SK-N-SH (cell line): ENCODE results near the gene TMEM87A. TPM values are rescaled to one million over a fixed set of nuclear protein-coding genes. Genes with fewer than 3 reads are reported as not detected.

Experiments
- CTCF ChIA-PET: fragments of 300-600, 350-600 bp; formaldehyde crosslinking; extraction: SDS; loops from one replicate; lab custom pipeline; 2021; lab: Yijun Ruan, JAX
- POLR2A ChIA-PET: fragments of 350-600 bp; sonication (Branson Sonifier 250); formaldehyde crosslinking; extraction: SDS; loops from one replicate; lab custom pipeline; 2020; ENCODE audit warnings: antibody characterized with exemption, inconsistent platforms; lab: Yijun Ruan, JAX
- DNase-seq: peaks from one replicate; pipeline ENCODE4 v3.0.0; 2012
- H2AFZ ChIP-seq: fragments of 200-600 bp; sonication (generic); 2 replicates; pipeline ENCODE4 v1.8.1; 2016; ENCODE audit warnings: antibody characterized with exemption, mild to moderate bottlenecking, low read depth
- H3F3A ChIP-seq: fragments of 200-600 bp; sonication (generic); replicated peaks from 2 replicates; pipeline ENCODE3; 2016; ENCODE audit warnings: antibody characterized with exemption, mild to moderate bottlenecking; ENCODE audit not compliant: insufficient read depth
- H3K27ac ChIP-seq, 2 experiments: fragments of 200-500 bp in 1 of 2; fragments of 200-600 bp in 1 of 2; sonication (Bioruptor generic) in 1 of 2; sonication (generic), shearing (Covaris generic) in 1 of 2; 2 replicates each; pipeline versions ENCODE4 v1.5.1 to v1.6.1; 2014 to 2016; ENCODE audit warnings: low read depth in 2 of 2, inconsistent platforms in 1 of 2, low read length in 1 of 2, mild to moderate bottlenecking in 1 of 2, mixed read lengths in 1 of 2
- H3K27me3 ChIP-seq: fragments of 200-600 bp; sonication (generic), shearing (Covaris generic); 2 replicates; pipeline ENCODE4 v1.6.1; 2016; ENCODE audit warnings: mixed run types; ENCODE audit not compliant: insufficient read depth
- H3K36me3 ChIP-seq, 2 experiments: fragments of 200-500 bp in 1 of 2; fragments of 200-600 bp in 1 of 2; sonication (Bioruptor generic) in 1 of 2; sonication (generic) in 1 of 2; replicated peaks in 1 of 2; 2 replicates each; pipeline versions ENCODE3 to v1.5.1; 2014 to 2016; ENCODE audit warnings: low read length in 1 of 2, mild to moderate bottlenecking in 1 of 2; ENCODE audit not compliant: insufficient read depth in 2 of 2, control insufficient read depth in 1 of 2
- H3K4me1 ChIP-seq, 2 experiments: fragments of 200-500 bp in 1 of 2; fragments of 200-600 bp in 1 of 2; sonication (Bioruptor generic) in 1 of 2; sonication (generic), shearing (Covaris generic) in 1 of 2; 2 replicates each; pipeline versions ENCODE4 v1.5.1 to v1.6.1; 2014 to 2016; ENCODE audit warnings: low read depth in 1 of 2, low read length in 1 of 2, mixed run types in 1 of 2; ENCODE audit not compliant: insufficient read depth in 2 of 2, control insufficient read depth in 1 of 2
- H3K4me2 ChIP-seq: fragments of 200-600 bp; sonication (generic), shearing (Covaris generic); 2 replicates; pipeline ENCODE4 v1.6.1; 2017; ENCODE audit warnings: mixed run types
- H3K4me3 ChIP-seq, 2 experiments: fragments of 200-500 bp in 1 of 2; fragments of 200-600 bp in 1 of 2; sonication (Bioruptor generic) in 1 of 2; sonication (generic), shearing (Covaris generic) in 1 of 2; 2 replicates each; pipeline versions ENCODE4 v1.5.1 to v1.8.1; 2014 to 2016; ENCODE audit warnings: low read depth in 2 of 2, inconsistent platforms in 1 of 2, low read length in 1 of 2, mild to moderate bottlenecking in 1 of 2, mixed read lengths in 1 of 2, moderate library complexity in 1 of 2
- H3K79me2 ChIP-seq: fragments of 200-600 bp; sonication (generic); 2 replicates; pipeline ENCODE4 v1.8.1; 2017; ENCODE audit warnings: mild to moderate bottlenecking; ENCODE audit not compliant: insufficient read depth
- H3K9ac ChIP-seq: fragments of 200-600 bp; sonication (generic); 2 replicates; pipeline ENCODE4 v1.6.1; 2017; ENCODE audit warnings: mixed run types
- H3K9me2 ChIP-seq: fragments of 200-600 bp; sonication (generic); 2 replicates; pipeline ENCODE4 v1.6.1; 2017; ENCODE audit warnings: mixed run types
- H3K9me3 ChIP-seq: fragments of 200-600 bp; sonication (generic); 2 replicates; pipeline ENCODE4 v1.6.1; 2017; ENCODE audit warnings: mixed run types, mild to moderate bottlenecking, moderate library complexity
- H4K20me1 ChIP-seq: fragments of 200-600 bp; sonication (generic); 2 replicates; pipeline ENCODE4 v1.6.1; 2017; ENCODE audit warnings: mild to moderate bottlenecking, mixed run types; ENCODE audit not compliant: insufficient read depth
- CHD2 ChIP-seq: fragments of 150-350 bp; IDR thresholded peaks from 2 replicates; pipeline ENCODE4 v1.6.1; 2018; ENCODE audit warnings: low read length; ENCODE audit not compliant: partially characterized antibody
- EP300 ChIP-seq, 2 experiments: IDR thresholded peaks; 2 replicates each; pipeline versions ENCODE4 v1.4.0 to v1.6.1; 2012; ENCODE audit warnings: borderline replicate concordance in 1 of 2, low read depth in 1 of 2, low read length in 1 of 2
- EZH2phosphoT487 ChIP-seq: fragments of 200-600 bp; sonication (generic); IDR thresholded peaks from 2 replicates; pipeline ENCODE4 v1.6.1; 2017; ENCODE audit warnings: low read depth, mixed run types, mild to moderate bottlenecking, antibody characterized with exemption, moderate library complexity, borderline replicate concordance
- FOXM1 ChIP-seq: IDR thresholded peaks from 2 replicates; pipeline ENCODE4 v1.4.0; 2012; ENCODE audit warnings: low read depth, mild to moderate bottlenecking
- JUND ChIP-seq: IDR thresholded peaks from 2 replicates; pipeline ENCODE4 v1.4.0; 2012
- MEF2A ChIP-seq: IDR thresholded peaks from 2 replicates; pipeline ENCODE4 v1.4.0; 2012; ENCODE audit warnings: low read depth, borderline replicate concordance
- MXI1 ChIP-seq: IDR thresholded peaks from 2 replicates; pipeline ENCODE4 v1.6.1; 2012; ENCODE audit warnings: mild to moderate bottlenecking, low read depth, low read length, improper control_type of control experiment
- NFIC ChIP-seq: IDR thresholded peaks from 2 replicates; pipeline ENCODE4 v1.4.0; 2012; ENCODE audit warnings: borderline replicate concordance
- POLR2AphosphoS5 ChIP-seq: IDR thresholded peaks from 2 replicates; pipeline ENCODE4 v1.6.1; 2012; ENCODE audit warnings: low read depth, low read length
- RCOR1 ChIP-seq: fragments of 150-350 bp; IDR thresholded peaks from 2 replicates; pipeline ENCODE4 v1.6.1; 2017; ENCODE audit warnings: antibody characterized with exemption, low read length
- RFX5 ChIP-seq: IDR thresholded peaks from 2 replicates; pipeline ENCODE4 v1.6.1; 2012; ENCODE audit warnings: mild to moderate bottlenecking, improper control_type of control experiment, low read length
- TAF1 ChIP-seq: IDR thresholded peaks from 2 replicates; pipeline ENCODE4 v1.6.1; 2012; ENCODE audit warnings: low read depth, mild to moderate bottlenecking, low read length, moderate library complexity, borderline replicate concordance
- TCF12 ChIP-seq: IDR thresholded peaks from 2 replicates; pipeline ENCODE4 v1.4.0; 2012
- TEAD4 ChIP-seq: IDR thresholded peaks from 2 replicates; pipeline ENCODE4 v1.4.0; 2012; ENCODE audit warnings: mild to moderate bottlenecking, borderline replicate concordance; ENCODE audit not compliant: insufficient read depth
- YY1 ChIP-seq: IDR thresholded peaks from 2 replicates; pipeline ENCODE4 v1.4.0; 2012; ENCODE audit warnings: low read depth, mild to moderate bottlenecking
- WGBS: methylation state at CpG from one replicate; pipeline ENCODE4 v1.1.6; 2017; ENCODE audit warnings: low lambda C conversion rate; 5-methylcytosine and 5-hydroxymethylcytosine counted together
- polyA plus RNA-seq, 3 experiments: library from polyadenylated mRNA; depleted of rRNA; stranded (reverse); fragments of >200 nt; gene quantifications; 2 replicates each; pipeline ENCODE4 v1.2.3, GENCODE V29; 2012
- TF ChIP-seq, protein P1 (sequence below): fragments of 150-350 bp; IDR thresholded peaks from 2 replicates; pipeline ENCODE4 v1.6.1; 2016; ENCODE audit warnings: mild to moderate bottlenecking, low read depth, low read length
- TF ChIP-seq, protein P2 (sequence below): IDR thresholded peaks from 2 replicates; pipeline ENCODE4 v1.4.0; 2012; ENCODE audit warnings: low read depth, borderline replicate concordance
- TF ChIP-seq, protein P3 (sequence below): IDR thresholded peaks from 2 replicates; pipeline ENCODE4; 2012
- TF ChIP-seq, protein P4 (sequence below): IDR thresholded peaks from 2 replicates; pipeline ENCODE4 v1.4.0; 2012; ENCODE audit warnings: low read depth
- TF ChIP-seq, protein P5 (sequence below): IDR thresholded peaks from 2 replicates; pipeline ENCODE4 v1.4.0; 2012; ENCODE audit warnings: low read depth, borderline replicate concordance

The TMEM87A gene
- polyA plus RNA-seq, 1 of the 3 experiments (the other 2 are of a cell fraction): 20.8 TPM

DNA sequence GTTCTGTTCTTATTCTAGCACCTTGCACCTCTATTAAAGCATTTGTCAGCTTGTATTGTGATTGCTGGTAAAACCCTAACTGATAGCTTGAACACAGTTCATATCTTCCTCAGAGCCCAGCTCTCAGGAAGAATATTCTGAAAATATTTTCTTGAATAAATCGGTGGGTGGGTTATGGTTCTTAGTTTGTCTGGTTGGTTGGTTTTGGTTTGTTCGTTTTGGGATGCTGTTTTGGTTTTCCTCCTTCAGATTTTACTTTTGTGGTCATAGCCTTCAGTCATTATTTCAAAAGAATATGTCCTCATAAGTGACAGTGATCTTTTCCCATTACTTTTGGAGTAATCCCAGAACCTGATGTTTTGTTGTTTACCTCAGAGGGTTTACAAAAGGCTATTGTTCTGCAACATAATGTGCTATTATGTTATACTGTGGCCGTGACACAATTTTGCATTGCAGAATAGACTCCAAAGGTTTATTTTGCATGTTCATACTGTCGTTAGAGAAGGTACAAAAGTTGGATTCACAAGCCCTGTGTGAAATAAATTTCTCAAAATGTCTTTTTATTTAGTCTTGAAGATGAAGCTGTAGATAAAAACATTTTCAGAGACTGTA, 2.7 kb upstream of the TMEM87A start:
- Histone ChIP-seq H3K27me3 (no peaks in the 10 kb centered on the region), H3K9me3 (no peaks in the 10 kb centered on the region), H3K36me3 (peaks cover 18 to 29% of the 10 kb centered on the region in 2 experiments), H4K20me1 (peaks cover 5% of the 10 kb centered on the region; the same call in 1 of the 2 replicates), H3K79me2 (peaks cover 41% of the 10 kb centered on the region), H3K4me1 (peaks cover 7 to 18% of the 10 kb centered on the region in 2 experiments; a peak in 3 of 4 replicates), H3K9ac (peak overlapping the region; percentile 94; the same call in 1 of the 2 replicates), H2AFZ (peak overlapping the region; percentile 57), H3F3A (peaks cover 25% of the 10 kb centered on the region), H3K4me2 (peak overlapping the region; percentile 97), H3K27ac (peak overlapping the region; percentile 96 to 99), H3K4me3 (peak overlapping the region; percentile 26 to 30), H3K9me2 (no peaks in the 10 kb centered on the region)
- POLR2A ChIA-PET: interaction anchor here (0.6 to 1.4 kb wide), 2 partner anchors 30 to 220 kb away, joined by 3 to 4 read pairs; partner anchors contain the start of gene SNAP23
- WGBS: 49% methylated on average over 4 of the region's 4 CpGs
- TF ChIP-seq, protein P1, sequence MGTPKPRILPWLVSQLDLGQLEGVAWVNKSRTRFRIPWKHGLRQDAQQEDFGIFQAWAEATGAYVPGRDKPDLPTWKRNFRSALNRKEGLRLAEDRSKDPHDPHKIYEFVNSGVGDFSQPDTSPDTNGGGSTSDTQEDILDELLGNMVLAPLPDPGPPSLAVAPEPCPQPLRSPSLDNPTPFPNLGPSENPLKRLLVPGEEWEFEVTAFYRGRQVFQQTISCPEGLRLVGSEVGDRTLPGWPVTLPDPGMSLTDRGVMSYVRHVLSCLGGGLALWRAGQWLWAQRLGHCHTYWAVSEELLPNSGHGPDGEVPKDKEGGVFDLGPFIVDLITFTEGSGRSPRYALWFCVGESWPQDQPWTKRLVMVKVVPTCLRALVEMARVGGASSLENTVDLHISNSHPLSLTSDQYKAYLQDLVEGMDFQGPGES: no peak
- no peak for TF ChIP-seq YY1
- no peak for TF ChIP-seq CHD2
- TF ChIP-seq NFIC: no peak
- TF ChIP-seq, protein P2, sequence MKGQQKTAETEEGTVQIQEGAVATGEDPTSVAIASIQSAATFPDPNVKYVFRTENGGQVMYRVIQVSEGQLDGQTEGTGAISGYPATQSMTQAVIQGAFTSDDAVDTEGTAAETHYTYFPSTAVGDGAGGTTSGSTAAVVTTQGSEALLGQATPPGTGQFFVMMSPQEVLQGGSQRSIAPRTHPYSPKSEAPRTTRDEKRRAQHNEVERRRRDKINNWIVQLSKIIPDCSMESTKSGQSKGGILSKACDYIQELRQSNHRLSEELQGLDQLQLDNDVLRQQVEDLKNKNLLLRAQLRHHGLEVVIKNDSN: no peak
- no peak for TF ChIP-seq TCF12
- TF ChIP-seq TEAD4: no peak
- no peak for TF ChIP-seq RCOR1
- TF ChIP-seq, protein P3, sequence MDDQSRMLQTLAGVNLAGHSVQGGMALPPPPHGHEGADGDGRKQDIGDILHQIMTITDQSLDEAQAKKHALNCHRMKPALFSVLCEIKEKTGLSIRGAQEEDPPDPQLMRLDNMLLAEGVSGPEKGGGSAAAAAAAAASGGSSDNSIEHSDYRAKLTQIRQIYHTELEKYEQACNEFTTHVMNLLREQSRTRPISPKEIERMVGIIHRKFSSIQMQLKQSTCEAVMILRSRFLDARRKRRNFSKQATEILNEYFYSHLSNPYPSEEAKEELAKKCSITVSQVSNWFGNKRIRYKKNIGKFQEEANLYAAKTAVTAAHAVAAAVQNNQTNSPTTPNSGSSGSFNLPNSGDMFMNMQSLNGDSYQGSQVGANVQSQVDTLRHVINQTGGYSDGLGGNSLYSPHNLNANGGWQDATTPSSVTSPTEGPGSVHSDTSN: no peak
- CTCF ChIA-PET: interaction anchor here (1.4 to 1.9 kb wide), 2 partner anchors 110 to 196 kb away, joined by 4 to 6 read pairs; no protein-coding TSS in a partner anchor
- no peak for DNase-seq

DNA sequence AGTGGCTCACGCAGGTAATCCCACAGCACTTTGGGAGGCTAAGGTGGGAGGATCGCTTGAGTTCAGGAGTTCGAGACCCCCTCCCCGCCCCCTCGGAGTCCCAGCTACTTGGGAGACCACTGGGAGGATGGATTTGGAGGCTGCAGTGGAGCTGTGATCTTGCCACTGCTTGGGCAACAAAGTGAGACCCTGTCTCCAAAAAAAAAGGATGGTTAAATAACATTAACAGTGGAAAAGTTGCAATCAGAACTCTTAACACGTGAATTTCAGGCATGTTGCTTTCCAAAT, 1.4 kb upstream of the TMEM87A start:
- Histone ChIP-seq H3K4me3 (peak overlapping the region; percentile 80 to 87), H3K4me1 (peaks cover 7 to 18% of the 10 kb centered on the region in 2 experiments; a peak in 3 of 4 replicates), H3F3A (peaks cover 25% of the 10 kb centered on the region), H3K27me3 (no peaks in the 10 kb centered on the region), H3K36me3 (peaks cover 15 to 30% of the 10 kb centered on the region in 2 experiments), H2AFZ (peak overlapping the region; percentile 57), H3K9me3 (no peaks in the 10 kb centered on the region), H3K79me2 (peaks cover 53% of the 10 kb centered on the region), H3K9ac (peak overlapping the region; percentile 94), H4K20me1 (peaks cover 14% of the 10 kb centered on the region; the same call in 1 of the 2 replicates), H3K4me2 (peak overlapping the region; percentile 97), H3K9me2 (no peaks in the 10 kb centered on the region), H3K27ac (peak overlapping the region; percentile 96 to 99)
- CTCF ChIA-PET: interaction anchor here (1.4 kb wide), 1 partner anchor 111 kb away, joined by 4 read pairs; no protein-coding TSS in a partner anchor
- TF ChIP-seq, protein P4, sequence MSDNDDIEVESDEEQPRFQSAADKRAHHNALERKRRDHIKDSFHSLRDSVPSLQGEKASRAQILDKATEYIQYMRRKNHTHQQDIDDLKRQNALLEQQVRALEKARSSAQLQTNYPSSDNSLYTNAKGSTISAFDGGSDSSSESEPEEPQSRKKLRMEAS: no peak
- no peak for TF ChIP-seq RCOR1
- no peak for TF ChIP-seq TCF12
- no peak for TF ChIP-seq MXI1
- TF ChIP-seq MEF2A: no peak
- no peak for TF ChIP-seq EP300 (IDR thresholded peaks at IDR 0.05; ENCODE audit: borderline replicate concordance in 1 of 2, low read depth in 1 of 2, low read length in 1 of 2)
- no peak for TF ChIP-seq FOXM1
- no peak for TF ChIP-seq YY1
- no peak for TF ChIP-seq EZH2phosphoT487
- no peak for TF ChIP-seq TAF1
- TF ChIP-seq RFX5: no peak
- TF ChIP-seq, protein P2: no peak
- TF ChIP-seq JUND: no peak
- TF ChIP-seq, protein P5, sequence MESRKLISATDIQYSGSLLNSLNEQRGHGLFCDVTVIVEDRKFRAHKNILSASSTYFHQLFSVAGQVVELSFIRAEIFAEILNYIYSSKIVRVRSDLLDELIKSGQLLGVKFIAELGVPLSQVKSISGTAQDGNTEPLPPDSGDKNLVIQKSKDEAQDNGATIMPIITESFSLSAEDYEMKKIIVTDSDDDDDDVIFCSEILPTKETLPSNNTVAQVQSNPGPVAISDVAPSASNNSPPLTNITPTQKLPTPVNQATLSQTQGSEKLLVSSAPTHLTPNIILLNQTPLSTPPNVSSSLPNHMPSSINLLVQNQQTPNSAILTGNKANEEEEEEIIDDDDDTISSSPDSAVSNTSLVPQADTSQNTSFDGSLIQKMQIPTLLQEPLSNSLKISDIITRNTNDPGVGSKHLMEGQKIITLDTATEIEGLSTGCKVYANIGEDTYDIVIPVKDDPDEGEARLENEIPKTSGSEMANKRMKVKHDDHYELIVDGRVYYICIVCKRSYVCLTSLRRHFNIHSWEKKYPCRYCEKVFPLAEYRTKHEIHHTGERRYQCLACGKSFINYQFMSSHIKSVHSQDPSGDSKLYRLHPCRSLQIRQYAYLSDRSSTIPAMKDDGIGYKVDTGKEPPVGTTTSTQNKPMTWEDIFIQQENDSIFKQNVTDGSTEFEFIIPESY: no peak
- TF ChIP-seq POLR2AphosphoS5: no peak
- no peak for DNase-seq
- POLR2A ChIA-PET: no interaction called here
- WGBS: 60% methylated on average over 6 of the region's 6 CpGs
